Heart left ventricle (tissue), 16 donors: Measurements from ENCODE around the gene CPA5. TPM values are rescaled to one million over a fixed set of nuclear protein-coding genes. Genes with fewer than 3 reads are reported as not detected.

ENCODE experiments used
- ATAC-seq, 4 donors: fragments of 200-7000 bp; cut with Tn5 transposase; one replicate each; pipeline ENCODE4 v1.9.1; 2020 to 2022; ENCODE audit warnings: moderate library complexity in 4 of 4, mild to moderate bottlenecking in 3 of 4, moderate number of reproducible peaks in 1 of 4
- DNase-seq, 5 donors: peaks; one replicate each; pipeline ENCODE4 v3.0.0-alpha.2; 2020
- H3K27ac ChIP-seq, 12 donors: fragments of 200-600 bp; sonication (generic) in 4 of 12; one replicate each; pipeline versions ENCODE4 v1.5.0 to v1.8.0; 2016 to 2022; ENCODE audit warnings: mild to moderate bottlenecking in 2 of 12
- H3K27me3 ChIP-seq, 9 donors: fragments of 200-600 bp; sonication (generic) in 2 of 9; one replicate each; pipeline versions ENCODE4 v1.5.1 to v1.8.0; 2016 to 2022; ENCODE audit warnings: mild to moderate bottlenecking in 3 of 9
- H3K36me3 ChIP-seq, 9 donors: fragments of 200-600 bp; sonication (generic) in 2 of 9; one replicate each; pipeline versions ENCODE4 v1.5.0 to v1.8.0; 2018 to 2022; ENCODE audit warnings: mild to moderate bottlenecking in 2 of 9
- H3K4me1 ChIP-seq, 12 donors: fragments of 200-600 bp; sonication (generic) in 4 of 12; one replicate each; pipeline versions ENCODE4 v1.5.0 to v1.8.0; 2016 to 2022; ENCODE audit warnings: mild to moderate bottlenecking in 3 of 12
- H3K4me3 ChIP-seq, 12 donors: fragments of 200-600 bp; sonication (generic) in 4 of 12; one replicate each; pipeline versions ENCODE4 v1.5.0 to v1.8.0; 2017 to 2022; ENCODE audit warnings: mild to moderate bottlenecking in 9 of 12, moderate library complexity in 4 of 12
- H3K9me3 ChIP-seq, 12 donors: fragments of 200-600 bp; sonication (generic) in 4 of 12; one replicate each; pipeline versions ENCODE4 v1.5.0 to v1.8.0; 2016 to 2022; ENCODE audit warnings: mild to moderate bottlenecking in 1 of 12
- CTCF ChIP-seq, 12 donors: fragments of 200-600 bp; sonication (generic) in 4 of 12; IDR thresholded peaks; one replicate each; pipeline versions ENCODE4 v1.5.0 to v1.8.0; 2018 to 2022; ENCODE audit warnings: antibody characterized with exemption in 12 of 12, mild to moderate bottlenecking in 5 of 12
- POLR2A ChIP-seq, 2 donors: fragments of 450-650 bp; IDR thresholded peaks; one replicate each; pipeline ENCODE4 v1.6.1; 2017; ENCODE audit warnings: antibody characterized with exemption in 2 of 2, mild to moderate bottlenecking in 2 of 2, moderate library complexity in 2 of 2
- WGBS, 4 donors: extraction: QIAGEN DNeasy Blood & Tissue Kit in 2 of 4; methylation state at CpG; one replicate each; pipeline versions ENCODE4 v1.1.5 to v1.1.7; 2013 to 2018; 5-methylcytosine and 5-hydroxymethylcytosine counted together
- intact Hi-C, 10 donors: fragments of 100-400 bp; cut with DNase I; formaldehyde crosslinking; loops; one replicate each; pipeline versions ENCODE4 v1.11.1 to v1.14.2; 2022
- polyA plus RNA-seq, 2 donors: library from polyadenylated mRNA; stranded (reverse); fragments of 200-250 nt; gene quantifications; one replicate each; pipeline ENCODE4 v1.2.3, GENCODE V29; 2013
- total RNA-seq, 9 donors: library from RNA; depleted of rRNA in 2 of 9; stranded (reverse); fragments of >200 nt in 2 of 9; fragmentation: NEBNext Ultra II Directional in 3 of 9; extraction: Animal tissue kit (Norgen Biotek cat#: 25700) in 3 of 9; gene quantifications; one replicate each; pipeline versions ENCODE4 v1.1.0 to v1.2.4, GENCODE V29; 2016 to 2023
- donor health status: ischemic (EF 13 %, LVEDD 7.1; RV severe dilation, severe dysfunction).
- donor health status: healthy with polysubstance abuse.
- donor health status: DM: no; HTN: yes; CAD: no.
- donor health status: DM: no; HTN: no; CAD: no.
- donor health status: ischemic (EF 25% LVEDD 6.9; RV normal size, moderate dysfunction).
- donor health status: ischemic (EF 25% LVEDD 5.7; RV mildly dilated, moderate dysfunction).
- donor health status: healthy.
- donor health status: DM: yes; HTN: yes; CAD: no.
- donor health status: ischemic (EF 35%, LVEDD 5.7; RV mildly dilated, moderate dysfunction).
- donor health status: nonischemic (EF 11% LVEDD 7.7; RV severe dilation, severe dysfunction).
- donor health status: DM: yes; HTN: yes; CAD: no.
- donor health status: PGD.
- donor health status: ischemic (EF 29% LVEDD 5.4; RV normal size, mild dysfunction).
- donor health status: nonischemic (EF 23%, LVEDD 6.1; RV moderate dilation, normal function).

The CPA5 gene
- total and polyA plus RNA-seq, 11 donors, result not detected

- H3K27me3 ChIP-seq, result no peaks in the 10 kb centered on the region
- H3K27ac ChIP-seq, result no peak overlapping the region
- TF ChIP-seq POLR2A (IDR thresholded peaks at IDR 0.05), result no peak
- TF ChIP-seq CTCF (IDR thresholded peaks at IDR 0.05), result no peak
- ATAC-seq (no peak), DNase-seq (no peak)
- no peak overlapping the region for H3K4me3 ChIP-seq
- WGBS, 4 donors, result 91 to 94% (median 92%) methylated on average over 5 to 6 of the region's 6 CpGs
- H3K36me3 ChIP-seq, result no peaks in the 10 kb centered on the region
- intact Hi-C loops, result no loop called here
- peaks cover 0 to 27% (median 3%) of the 10 kb centered on the region in 12 donors for H3K4me1 ChIP-seq
- no peaks in the 10 kb centered on the region for H3K9me3 ChIP-seq
Measured at GRCh38 chr7:130366564-130366963, 21.9 kb downstream of the CPA5 start.

- intact Hi-C loops, result no loop called here
- TF ChIP-seq POLR2A (IDR thresholded peaks at IDR 0.05) (no peak), CTCF (IDR thresholded peaks at IDR 0.05) (no peak)
- Histone ChIP-seq H3K4me3 (no peak overlapping the region), H3K36me3 (no peaks in the 10 kb centered on the region), H3K27ac (no peak overlapping the region), H3K4me1 (peaks cover 0 to 31% (median 3%) of the 10 kb centered on the region in 12 donors), H3K27me3 (no peaks in the 10 kb centered on the region), H3K9me3 (no peaks in the 10 kb centered on the region)
- DNase-seq (no peak), ATAC-seq (no peak)
- 82 to 88% (median 87%) methylated on average over 13 of the region's 13 CpGs for WGBS, 4 donors
Measured at GRCh38 chr7:130367088-130367755, 22.6 kb downstream of the CPA5 start.

- Histone ChIP-seq H3K9me3 (no peaks in the 10 kb centered on the region), H3K4me1 (peaks cover 0 to 39% (median 6%) of the 10 kb centered on the region in 12 donors), H3K27ac (no peak overlapping the region), H3K4me3 (no peak overlapping the region), H3K36me3 (no peaks in the 10 kb centered on the region), H3K27me3 (no peaks in the 10 kb centered on the region)
- no peak for DNase-seq
- ATAC-seq, result no peak
- no peak for TF ChIP-seq POLR2A (IDR thresholded peaks at IDR 0.05)
- TF ChIP-seq CTCF (IDR thresholded peaks at IDR 0.05), result no peak
- 90 to 95% (median 93%) methylated on average over 17 to 19 of the region's 19 CpGs for WGBS, 4 donors
- intact Hi-C loops, result no loop called here
Measured at GRCh38 chr7:130367836-130368746, 23.5 kb downstream of the CPA5 start.

GRCh38 chr7:130369110-130369711 lies 24.6 kb downstream of the CPA5 start:
- DNase-seq (no peak), ATAC-seq (peak in 2 of 4 donors; percentile 28 to 63)
- H3K9me3 ChIP-seq, result no peaks in the 10 kb centered on the region
- intact Hi-C loops, result no loop called here
- no peaks in the 10 kb centered on the region for H3K36me3 ChIP-seq
- WGBS, 4 donors, result 48 to 55% (median 55%) methylated on average over 10 of the region's 10 CpGs
- no peak for TF ChIP-seq CTCF (IDR thresholded peaks at IDR 0.05)
- no peak for TF ChIP-seq POLR2A (IDR thresholded peaks at IDR 0.05)
- peak overlapping the region in 2 of 12 donors; percentile 43 to 61 for H3K27ac ChIP-seq
- H3K4me3 ChIP-seq, result no peak overlapping the region
- peaks cover 0 to 51% (median 15%) of the 10 kb centered on the region in 12 donors for H3K4me1 ChIP-seq
- H3K27me3 ChIP-seq, result no peaks in the 10 kb centered on the region
